Measurements from ENCODE around the gene PPP2R5E. TPM values are rescaled to one million over a fixed set of nuclear protein-coding genes. Genes with fewer than 3 reads are reported as not detected.

PPP2R5E gene
- total and polyA plus RNA-seq, 9 donors, result 9.3 to 44.1 (median 35.5) TPM

DNA sequence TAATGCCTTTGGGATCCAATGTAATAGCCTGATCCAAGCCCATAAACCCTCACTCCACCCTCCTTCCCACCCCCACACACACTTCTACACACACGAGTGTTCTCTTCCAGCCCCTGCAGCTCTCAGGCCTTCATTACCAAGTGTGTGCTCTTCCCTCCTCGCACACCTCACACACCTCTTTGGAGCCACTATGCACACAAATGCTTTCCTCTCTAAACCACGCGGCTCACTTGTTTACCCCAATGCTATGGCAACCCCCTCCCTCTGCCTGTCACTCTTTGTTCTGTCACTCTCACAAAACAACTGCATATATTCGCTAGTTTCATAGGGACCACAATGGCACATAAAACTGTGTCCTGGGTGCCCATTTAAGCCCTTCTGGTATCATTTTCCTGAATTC lies 35.1 kb downstream of the PPP2R5E start:
- no peak overlapping the region for H3K27ac ChIP-seq
- TF ChIP-seq, protein P1, sequence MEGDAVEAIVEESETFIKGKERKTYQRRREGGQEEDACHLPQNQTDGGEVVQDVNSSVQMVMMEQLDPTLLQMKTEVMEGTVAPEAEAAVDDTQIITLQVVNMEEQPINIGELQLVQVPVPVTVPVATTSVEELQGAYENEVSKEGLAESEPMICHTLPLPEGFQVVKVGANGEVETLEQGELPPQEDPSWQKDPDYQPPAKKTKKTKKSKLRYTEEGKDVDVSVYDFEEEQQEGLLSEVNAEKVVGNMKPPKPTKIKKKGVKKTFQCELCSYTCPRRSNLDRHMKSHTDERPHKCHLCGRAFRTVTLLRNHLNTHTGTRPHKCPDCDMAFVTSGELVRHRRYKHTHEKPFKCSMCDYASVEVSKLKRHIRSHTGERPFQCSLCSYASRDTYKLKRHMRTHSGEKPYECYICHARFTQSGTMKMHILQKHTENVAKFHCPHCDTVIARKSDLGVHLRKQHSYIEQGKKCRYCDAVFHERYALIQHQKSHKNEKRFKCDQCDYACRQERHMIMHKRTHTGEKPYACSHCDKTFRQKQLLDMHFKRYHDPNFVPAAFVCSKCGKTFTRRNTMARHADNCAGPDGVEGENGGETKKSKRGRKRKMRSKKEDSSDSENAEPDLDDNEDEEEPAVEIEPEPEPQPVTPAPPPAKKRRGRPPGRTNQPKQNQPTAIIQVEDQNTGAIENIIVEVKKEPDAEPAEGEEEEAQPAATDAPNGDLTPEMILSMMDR (IDR thresholded peaks at IDR 0.05), result no peak
- TF ChIP-seq POLR2A (IDR thresholded peaks at IDR 0.05) (no peak), EP300 (IDR thresholded peaks at IDR 0.05) (no peak)
- WGBS, 3 donors, result 91 to 92% (median 92%) methylated on average over 5 of the region's 5 CpGs
- intact Hi-C loops (cut with DNase I), result no loop called here
- H3K9me3 ChIP-seq, result no peaks in the 10 kb centered on the region
- H3K4me3 ChIP-seq, result no peak overlapping the region
- H3K27me3 ChIP-seq, result no peaks in the 10 kb centered on the region
- H3K4me1 ChIP-seq (ENCODE audit: insufficient read depth), result no peaks in the 10 kb centered on the region
- DNase-seq, result no peak
- no peaks in the 10 kb centered on the region for H3K36me3 ChIP-seq

DNA sequence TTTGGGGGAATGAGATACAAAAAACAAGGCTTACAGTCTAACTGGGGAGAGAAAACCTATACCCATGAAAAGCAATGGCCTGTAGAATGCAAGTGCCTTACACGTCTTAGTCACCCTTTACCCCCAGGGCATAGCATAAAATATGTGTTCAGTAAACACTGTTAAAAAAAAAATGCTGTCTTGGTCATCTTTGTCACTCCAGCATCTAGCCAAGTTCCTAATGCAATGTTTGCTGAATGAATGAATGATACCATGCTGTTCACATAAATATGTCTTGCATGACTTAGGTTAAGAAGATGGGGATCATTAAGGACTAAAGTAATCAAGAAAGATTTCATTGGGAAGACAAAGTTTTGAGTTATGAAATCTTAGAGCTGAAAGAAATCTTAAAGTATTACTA lies 38.5 kb downstream of the PPP2R5E start:
- Histone ChIP-seq H3K36me3 (no peaks in the 10 kb centered on the region), H3K9me3 (no peaks in the 10 kb centered on the region), H3K4me1 (ENCODE audit: insufficient read depth) (no peaks in the 10 kb centered on the region), H3K27ac (no peak overlapping the region), H3K4me3 (no peak overlapping the region), H3K27me3 (no peaks in the 10 kb centered on the region)
- 82 to 88% (median 86%) methylated on average over 1 of the region's 1 CpG for WGBS, 3 donors
- DNase-seq, result no peak
- intact Hi-C loops (cut with DNase I), result no loop called here
- TF ChIP-seq POLR2A (IDR thresholded peaks at IDR 0.05) (no peak), EP300 (IDR thresholded peaks at IDR 0.05) (no peak)
- TF ChIP-seq, protein P1 (IDR thresholded peaks at IDR 0.05), result no peak

DNA sequence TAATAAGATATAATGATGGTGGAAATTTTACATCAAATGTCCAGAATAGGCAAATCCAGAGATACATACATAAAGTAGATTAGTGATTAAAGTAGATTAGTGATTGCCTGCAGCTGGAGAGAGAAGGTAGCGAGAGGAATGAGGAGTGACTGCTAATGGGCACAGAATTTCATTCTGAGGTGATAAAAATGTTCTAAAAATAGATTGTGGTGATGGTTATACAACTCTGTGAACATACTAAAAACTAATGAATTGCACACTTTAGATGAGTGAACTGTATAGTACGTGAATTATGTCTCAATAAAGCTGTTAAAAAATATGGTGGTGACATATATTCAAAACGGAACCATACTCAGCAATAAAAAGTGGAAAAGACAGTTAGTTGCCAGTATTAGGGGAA lies 41.7 kb downstream of the PPP2R5E start:
- Histone ChIP-seq H3K27ac (no peak overlapping the region), H3K9me3 (no peaks in the 10 kb centered on the region), H3K4me1 (ENCODE audit: insufficient read depth) (peaks cover 3% of the 10 kb centered on the region), H3K27me3 (no peaks in the 10 kb centered on the region), H3K36me3 (no peaks in the 10 kb centered on the region), H3K4me3 (no peak overlapping the region)
- TF ChIP-seq, protein P1 (IDR thresholded peaks at IDR 0.05), result no peak
- TF ChIP-seq POLR2A (IDR thresholded peaks at IDR 0.05), result no peak
- TF ChIP-seq EP300 (IDR thresholded peaks at IDR 0.05), result no peak
- WGBS, 3 donors, result 87 to 95% (median 93%) methylated on average over 3 of the region's 3 CpGs
- DNase-seq, result no peak
- intact Hi-C loops (cut with DNase I), result no loop called here

DNA sequence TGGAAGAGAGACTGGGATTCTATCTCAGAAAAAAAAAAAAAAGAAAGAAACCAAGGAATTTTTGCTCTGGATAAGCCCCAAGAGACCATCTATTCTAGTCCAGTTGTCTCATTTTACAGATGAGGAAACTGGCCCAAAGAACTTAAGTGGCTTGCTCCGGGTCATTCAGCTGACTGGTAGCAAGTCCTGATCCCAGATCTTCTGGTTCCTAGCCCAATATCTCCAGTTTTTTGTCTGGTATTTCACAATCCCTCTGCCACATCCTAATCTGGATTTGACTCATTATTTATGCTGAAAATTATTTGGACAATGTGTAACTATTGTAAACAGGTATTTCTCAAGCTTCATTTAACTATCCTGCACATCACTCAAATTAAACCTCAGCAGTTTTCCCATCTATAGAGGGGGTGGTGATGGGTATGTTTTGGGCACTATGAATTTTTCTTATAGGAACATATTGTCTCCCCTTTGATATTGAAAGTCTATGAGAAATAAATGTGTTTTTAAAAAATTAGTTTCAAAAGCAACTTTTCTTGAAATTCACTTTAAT lies 43.4 kb downstream of the PPP2R5E start:
- Histone ChIP-seq H3K4me3 (no peak overlapping the region), H3K4me1 (ENCODE audit: insufficient read depth) (peaks cover 3% of the 10 kb centered on the region), H3K36me3 (no peaks in the 10 kb centered on the region), H3K27me3 (no peaks in the 10 kb centered on the region), H3K27ac (no peak overlapping the region), H3K9me3 (no peaks in the 10 kb centered on the region)
- WGBS, 3 donors, result 53 to 74% (median 64%) methylated on average over 1 of the region's 1 CpG
- TF ChIP-seq EP300 (IDR thresholded peaks at IDR 0.05), result no peak
- TF ChIP-seq, protein P1 (IDR thresholded peaks at IDR 0.05), result no peak
- TF ChIP-seq POLR2A (IDR thresholded peaks at IDR 0.05), result no peak
- DNase-seq, result no peak
- intact Hi-C loops (cut with DNase I), result no loop called here

All from ovary (tissue), 9 donors.